COR-L47 (cell line): ENCODE results near the gene SIX6.
"Not testable (repeated sequence)": the region's sequence is repeated elsewhere in the genome, so short reads cannot be mapped to it uniquely, and the experiment has no call there.

Experiments
- DNase-seq: peaks from one replicate; lab custom pipeline; 2025; lab: John Stamatoyannopoulos, UW

Gene SIX6

GRCh38 chr14:60508707-60509437 lies at the start of gene SIX6:
SIX6 (plus strand) TSS chr14:60509146; CDS start chr14:60509399, 253 bp downstream.
- DNase-seq, result peak; percentile 64

GRCh38 chr14:60480248-60480647 lies 28.7 kb upstream of the SIX6 start:
- DNase-seq, result not testable (repeated sequence)

GRCh38 chr14:60482743-60483142 lies 26.2 kb upstream of the SIX6 start:
- no peak for DNase-seq

- no peak for DNase-seq
These were observed 23.8 kb upstream of the SIX6 start for GRCh38 chr14:60485057-60485597.

GRCh38 chr14:60485598-60486251 lies 23.2 kb upstream of the SIX6 start, which contains the start of gene C14orf39:
C14orf39 (minus strand) TSS chr14:60486063; CDS start chr14:60485078, 985 bp downstream.
- no peak for DNase-seq

GRCh38 chr14:60487211-60487610 lies 21.7 kb upstream of the SIX6 start:
- no peak for DNase-seq

GRCh38 chr14:60488175-60488574 lies 20.8 kb upstream of the SIX6 start:
- peak; percentile 11 for DNase-seq

- DNase-seq, result no peak
These were observed 18.7 kb upstream of the SIX6 start for GRCh38 chr14:60490270-60490669.

- no peak for DNase-seq
These were observed 13.0 kb upstream of the SIX6 start for GRCh38 chr14:60495946-60496345.

- DNase-seq, result no peak
These were observed 6.4 kb upstream of the SIX6 start for GRCh38 chr14:60502541-60502940.

GRCh38 chr14:60505448-60505847 lies 3.5 kb upstream of the SIX6 start:
- DNase-seq, result no peak

- no peak for DNase-seq
These were observed 2.9 kb upstream of the SIX6 start for GRCh38 chr14:60506010-60506409.

- no peak for DNase-seq
These were observed 2.4 kb upstream of the SIX6 start for GRCh38 chr14:60506462-60506984.

- DNase-seq, result no peak
These were observed 1.7 kb upstream of the SIX6 start for GRCh38 chr14:60506985-60507829.

GRCh38 chr14:60508363-60508706 lies 611 bp upstream of the SIX6 start:
- no peak for DNase-seq

GRCh38 chr14:60509438-60510253 lies 700 bp downstream of the SIX6 start:
- DNase-seq, result peak; percentile 20

- no peak for DNase-seq
These were observed 1.5 kb downstream of the SIX6 start for GRCh38 chr14:60510254-60510950.

GRCh38 chr14:60510951-60511599 lies 2.1 kb downstream of the SIX6 start:
- DNase-seq, result no peak

GRCh38 chr14:60512126-60512525 lies 3.2 kb downstream of the SIX6 start:
- no peak for DNase-seq

- no peak for DNase-seq
These were observed 4.1 kb downstream of the SIX6 start for GRCh38 chr14:60512973-60513571.
